Heart right ventricle (tissue), 16 donors: ENCODE data around the gene NEXN. TPM values are rescaled to one million over a fixed set of nuclear protein-coding genes. Genes with fewer than 3 reads are reported as not detected.

Experiments used
- ATAC-seq, 8 donors: fragments of 200-7000 bp; cut with Tn5 transposase; one replicate each; pipeline ENCODE4 v1.9.1; 2020; ENCODE audit warnings: mild to moderate bottlenecking in 8 of 8, moderate library complexity in 8 of 8, moderate number of reproducible peaks in 1 of 8
- DNase-seq, 2 donors: peaks; one replicate each; pipeline ENCODE4 v3.0.0-alpha.2; 2020
- H3K27ac ChIP-seq, 10 donors: fragments of 200-600 bp; sonication (generic) in 2 of 10; one replicate each; pipeline versions ENCODE4 v1.5.0 to v1.8.0; 2020 to 2022; ENCODE audit warnings: mild to moderate bottlenecking in 3 of 10
- H3K27me3 ChIP-seq, 7 donors: fragments of 200-600 bp; one replicate each; pipeline ENCODE4 v1.8.0; 2021 to 2022; ENCODE audit warnings: mild to moderate bottlenecking in 2 of 7
- H3K36me3 ChIP-seq, 9 donors: fragments of 200-600 bp; sonication (generic) in 1 of 9; one replicate each; pipeline versions ENCODE4 v1.5.0 to v1.8.0; 2020 to 2022; ENCODE audit warnings: mild to moderate bottlenecking in 2 of 9
- H3K4me1 ChIP-seq, 9 donors: fragments of 200-600 bp; sonication (generic) in 1 of 9; one replicate each; pipeline versions ENCODE4 v1.5.0 to v1.8.0; 2020 to 2022; ENCODE audit warnings: mild to moderate bottlenecking in 4 of 9
- H3K4me3 ChIP-seq, 10 donors: fragments of 200-600 bp; sonication (generic) in 2 of 10; one replicate each; pipeline versions ENCODE4 v1.5.0 to v1.8.0; 2020 to 2022; ENCODE audit warnings: mild to moderate bottlenecking in 7 of 10, moderate library complexity in 2 of 10
- H3K9me3 ChIP-seq, 11 donors: fragments of 200-600 bp in 10 of 11; sonication (generic) in 2 of 11; one replicate each; pipeline versions ENCODE4 v1.5.0 to v1.8.0; 2013 to 2022; ENCODE audit warnings: mild to moderate bottlenecking in 2 of 11, control low read depth in 1 of 11, moderate library complexity in 1 of 11
- CTCF ChIP-seq, 9 donors: fragments of 200-600 bp; sonication (generic) in 2 of 9; IDR thresholded peaks; one replicate each; pipeline versions ENCODE4 v1.5.0 to v1.8.0; 2021 to 2022; ENCODE audit warnings: antibody characterized with exemption in 9 of 9, mild to moderate bottlenecking in 5 of 9, moderate library complexity in 1 of 9
- WGBS, 2 donors: extraction: QIAGEN DNeasy Blood & Tissue Kit; methylation state at CpG; one replicate each; pipeline ENCODE4 v1.1.7; 2013; ENCODE audit warnings: inconsistent platforms in 1 of 2; 5-methylcytosine and 5-hydroxymethylcytosine counted together
- intact Hi-C, 10 donors: fragments of 100-400 bp; cut with DNase I; formaldehyde crosslinking; loops; one replicate each; pipeline versions ENCODE4 v1.11.1 to v1.14.2; 2022
- polyA plus RNA-seq, 2 donors: library from polyadenylated mRNA; stranded (reverse); fragments of 200-250 nt; gene quantifications; one replicate each; pipeline ENCODE4 v1.2.3, GENCODE V29; 2013
- total RNA-seq, 10 donors: library from RNA; stranded (reverse); fragmentation: NEBNext Ultra II Directional in 3 of 10; extraction: Animal tissue kit (Norgen Biotek cat#: 25700) in 3 of 10; gene quantifications; one replicate each; pipeline versions ENCODE4 v1.2.1 to v1.2.4, GENCODE V29; 2021 to 2023
- donor health status: Arrhythmogenic right ventricular cardiomyopathy.
- donor health status: ischemic (EF 13 %, LVEDD 7.1; RV severe dilation, severe dysfunction).
- donor health status: healthy with polysubstance abuse.
- donor health status: DM: no; HTN: yes; CAD: no.
- donor health status: DM: no; HTN: no; CAD: no.
- donor health status: ischemic (EF 25% LVEDD 6.9; RV normal size, moderate dysfunction).
- donor health status: ischemic (EF 25% LVEDD 5.7; RV mildly dilated, moderate dysfunction).
- donor health status: healthy.
- donor health status: DM: yes; HTN: yes; CAD: no.
- donor health status: Ischemic cardiomyopathy.
- donor health status: ischemic (EF 35%, LVEDD 5.7; RV mildly dilated, moderate dysfunction).
- donor health status: nonischemic (EF 11% LVEDD 7.7; RV severe dilation, severe dysfunction).
- donor health status: DM: yes; HTN: yes; CAD: no.
- donor health status: PGD.
- donor health status: ischemic (EF 29% LVEDD 5.4; RV normal size, mild dysfunction).
- donor health status: nonischemic (EF 23%, LVEDD 6.1; RV moderate dilation, normal function).

Gene NEXN
- total and polyA plus RNA-seq, 12 donors: 248 to 1,016 (median 396) TPM

DNA sequence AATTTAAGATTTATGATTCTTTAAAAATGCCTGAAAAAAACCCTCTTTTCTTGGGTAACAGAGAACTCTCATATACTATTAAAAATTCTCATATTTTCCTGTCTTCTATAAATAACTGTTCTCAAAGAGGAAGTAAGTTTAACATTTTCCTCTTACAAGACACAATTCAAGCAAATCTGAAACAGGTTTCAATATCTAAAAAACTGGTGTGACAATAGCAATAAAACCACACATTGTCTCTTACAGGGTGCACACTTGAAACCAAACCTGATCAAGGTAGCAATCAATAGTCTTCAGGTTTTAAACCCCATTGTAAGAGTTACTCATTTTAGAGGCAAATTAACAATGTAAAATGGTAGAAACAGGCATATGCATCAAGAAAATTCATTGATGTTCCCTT, 62.4 kb downstream of the NEXN start:
- Histone ChIP-seq H3K27me3 (no peaks in the 10 kb centered on the region), H3K4me1 (peaks cover 0 to 27% (median 13%) of the 10 kb centered on the region in 9 donors), H3K36me3 (peaks cover 0 to 100% (median 58%) of the 10 kb centered on the region in 9 donors), H3K4me3 (no peak overlapping the region), H3K9me3 (no peaks in the 10 kb centered on the region), H3K27ac (no peak overlapping the region)
- intact Hi-C loops: no loop called here
- DNase-seq (no peak), ATAC-seq (no peak)
- TF ChIP-seq CTCF (IDR thresholded peaks at IDR 0.05): no peak

GRCh38 chr1:77951328-77951727, 62.9 kb downstream of the NEXN start:
- H3K9me3 ChIP-seq: no peaks in the 10 kb centered on the region
- DNase-seq (no peak), ATAC-seq (no peak)
- no peak overlapping the region for H3K4me3 ChIP-seq
- H3K27ac ChIP-seq: no peak overlapping the region
- H3K27me3 ChIP-seq: no peaks in the 10 kb centered on the region
- H3K36me3 ChIP-seq: peaks cover 0 to 100% (median 61%) of the 10 kb centered on the region in 9 donors
- TF ChIP-seq CTCF (IDR thresholded peaks at IDR 0.05): no peak
- H3K4me1 ChIP-seq: peaks cover 0 to 27% (median 13%) of the 10 kb centered on the region in 9 donors
- intact Hi-C loops: no loop called here
- 98 to 100% methylated on average over 1 of the region's 1 CpG for WGBS, 2 donors

DNA sequence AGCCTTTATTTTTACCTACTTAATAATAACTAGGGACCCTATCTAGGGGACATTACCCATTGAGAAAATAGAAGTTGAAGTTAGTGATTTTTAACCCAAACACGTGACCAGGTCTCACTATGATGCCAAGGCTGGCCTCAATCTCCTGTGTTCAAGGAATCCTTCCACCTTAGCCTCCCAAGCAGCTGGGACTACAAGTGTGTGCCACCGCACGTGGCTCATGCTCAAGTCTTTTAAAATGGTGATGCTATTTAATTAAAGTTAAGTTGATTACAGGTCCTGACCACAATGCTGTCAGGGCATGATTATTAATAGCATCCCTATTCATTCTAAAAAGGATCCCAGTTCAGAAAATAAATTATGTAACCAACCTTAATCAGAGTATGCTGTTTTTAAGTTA, 65.5 kb downstream of the NEXN start:
- Histone ChIP-seq H3K27me3 (no peaks in the 10 kb centered on the region), H3K4me3 (no peak overlapping the region), H3K9me3 (no peaks in the 10 kb centered on the region), H3K36me3 (peaks cover 0 to 100% (median 77%) of the 10 kb centered on the region in 9 donors), H3K27ac (no peak overlapping the region), H3K4me1 (peaks cover 0 to 16% (median 9%) of the 10 kb centered on the region in 9 donors)
- no peak for TF ChIP-seq CTCF (IDR thresholded peaks at IDR 0.05)
- ATAC-seq (no peak), DNase-seq (no peak)
- 94 to 95% methylated on average over 3 of the region's 3 CpGs for WGBS, 2 donors
- intact Hi-C loops: no loop called here

DNA sequence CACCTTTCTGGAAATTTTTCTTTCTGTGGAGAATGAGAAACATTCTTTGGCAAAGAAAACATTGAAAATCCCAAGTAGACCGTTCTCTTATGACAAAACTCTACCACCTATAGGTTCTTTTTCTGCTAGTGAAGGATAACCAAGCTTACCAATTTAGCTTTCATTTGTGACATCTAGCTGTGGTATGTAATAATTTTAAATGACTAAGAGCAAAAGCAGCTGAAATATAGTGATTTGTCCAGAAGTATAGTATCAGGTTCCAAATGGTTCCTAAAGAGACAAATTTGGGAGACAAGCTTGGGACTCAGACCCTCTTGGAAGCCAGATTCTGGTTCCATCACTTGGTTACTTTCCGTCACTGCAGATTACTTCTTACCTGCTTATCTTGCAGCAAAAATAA, 66.1 kb downstream of the NEXN start:
- ATAC-seq (no peak), DNase-seq (no peak)
- H3K9me3 ChIP-seq: no peaks in the 10 kb centered on the region
- no peak overlapping the region for H3K27ac ChIP-seq
- TF ChIP-seq CTCF (IDR thresholded peaks at IDR 0.05): no peak
- H3K4me1 ChIP-seq: peaks cover 0 to 10% (median 3%) of the 10 kb centered on the region in 9 donors
- no peak overlapping the region for H3K4me3 ChIP-seq
- intact Hi-C loops: no loop called here
- no peaks in the 10 kb centered on the region for H3K27me3 ChIP-seq
- peaks cover 0 to 100% (median 83%) of the 10 kb centered on the region in 9 donors for H3K36me3 ChIP-seq
- WGBS, 2 donors: 96 to 97% methylated on average over 2 of the region's 2 CpGs
